Heart left ventricle (tissue), 16 donors: ENCODE data around the gene EPM2AIP1. TPM values are rescaled to one million over a fixed set of nuclear protein-coding genes. Genes with fewer than 3 reads are reported as not detected.

Experiments used
- ATAC-seq, 4 donors: fragments of 200-7000 bp; cut with Tn5 transposase; one replicate each; pipeline ENCODE4 v1.9.1; 2020 to 2022; ENCODE audit warnings: moderate library complexity in 4 of 4, mild to moderate bottlenecking in 3 of 4, moderate number of reproducible peaks in 1 of 4
- DNase-seq, 5 donors: peaks; one replicate each; pipeline ENCODE4 v3.0.0-alpha.2; 2020
- H3K27ac ChIP-seq, 12 donors: fragments of 200-600 bp; sonication (generic) in 4 of 12; one replicate each; pipeline versions ENCODE4 v1.5.0 to v1.8.0; 2016 to 2022; ENCODE audit warnings: mild to moderate bottlenecking in 2 of 12
- H3K27me3 ChIP-seq, 9 donors: fragments of 200-600 bp; sonication (generic) in 2 of 9; one replicate each; pipeline versions ENCODE4 v1.5.1 to v1.8.0; 2016 to 2022; ENCODE audit warnings: mild to moderate bottlenecking in 3 of 9
- H3K36me3 ChIP-seq, 9 donors: fragments of 200-600 bp; sonication (generic) in 2 of 9; one replicate each; pipeline versions ENCODE4 v1.5.0 to v1.8.0; 2018 to 2022; ENCODE audit warnings: mild to moderate bottlenecking in 2 of 9
- H3K4me1 ChIP-seq, 12 donors: fragments of 200-600 bp; sonication (generic) in 4 of 12; one replicate each; pipeline versions ENCODE4 v1.5.0 to v1.8.0; 2016 to 2022; ENCODE audit warnings: mild to moderate bottlenecking in 3 of 12
- H3K4me3 ChIP-seq, 12 donors: fragments of 200-600 bp; sonication (generic) in 4 of 12; one replicate each; pipeline versions ENCODE4 v1.5.0 to v1.8.0; 2017 to 2022; ENCODE audit warnings: mild to moderate bottlenecking in 9 of 12, moderate library complexity in 4 of 12
- H3K9me3 ChIP-seq, 12 donors: fragments of 200-600 bp; sonication (generic) in 4 of 12; one replicate each; pipeline versions ENCODE4 v1.5.0 to v1.8.0; 2016 to 2022; ENCODE audit warnings: mild to moderate bottlenecking in 1 of 12
- CTCF ChIP-seq, 12 donors: fragments of 200-600 bp; sonication (generic) in 4 of 12; IDR thresholded peaks; one replicate each; pipeline versions ENCODE4 v1.5.0 to v1.8.0; 2018 to 2022; ENCODE audit warnings: antibody characterized with exemption in 12 of 12, mild to moderate bottlenecking in 5 of 12
- POLR2A ChIP-seq, 2 donors: fragments of 450-650 bp; IDR thresholded peaks; one replicate each; pipeline ENCODE4 v1.6.1; 2017; ENCODE audit warnings: antibody characterized with exemption in 2 of 2, mild to moderate bottlenecking in 2 of 2, moderate library complexity in 2 of 2
- WGBS, 4 donors: extraction: QIAGEN DNeasy Blood & Tissue Kit in 2 of 4; methylation state at CpG; one replicate each; pipeline versions ENCODE4 v1.1.5 to v1.1.7; 2013 to 2018; 5-methylcytosine and 5-hydroxymethylcytosine counted together
- intact Hi-C, 10 donors: fragments of 100-400 bp; cut with DNase I; formaldehyde crosslinking; loops; one replicate each; pipeline versions ENCODE4 v1.11.1 to v1.14.2; 2022
- polyA plus RNA-seq, 2 donors: library from polyadenylated mRNA; stranded (reverse); fragments of 200-250 nt; gene quantifications; one replicate each; pipeline ENCODE4 v1.2.3, GENCODE V29; 2013
- total RNA-seq, 9 donors: library from RNA; depleted of rRNA in 2 of 9; stranded (reverse); fragments of >200 nt in 2 of 9; fragmentation: NEBNext Ultra II Directional in 3 of 9; extraction: Animal tissue kit (Norgen Biotek cat#: 25700) in 3 of 9; gene quantifications; one replicate each; pipeline versions ENCODE4 v1.1.0 to v1.2.4, GENCODE V29; 2016 to 2023
- donor health status: ischemic (EF 13 %, LVEDD 7.1; RV severe dilation, severe dysfunction).
- donor health status: healthy with polysubstance abuse.
- donor health status: DM: no; HTN: yes; CAD: no.
- donor health status: DM: no; HTN: no; CAD: no.
- donor health status: ischemic (EF 25% LVEDD 6.9; RV normal size, moderate dysfunction).
- donor health status: ischemic (EF 25% LVEDD 5.7; RV mildly dilated, moderate dysfunction).
- donor health status: healthy.
- donor health status: DM: yes; HTN: yes; CAD: no.
- donor health status: ischemic (EF 35%, LVEDD 5.7; RV mildly dilated, moderate dysfunction).
- donor health status: nonischemic (EF 11% LVEDD 7.7; RV severe dilation, severe dysfunction).
- donor health status: DM: yes; HTN: yes; CAD: no.
- donor health status: PGD.
- donor health status: ischemic (EF 29% LVEDD 5.4; RV normal size, mild dysfunction).
- donor health status: nonischemic (EF 23%, LVEDD 6.1; RV moderate dilation, normal function).

Gene EPM2AIP1
- total and polyA plus RNA-seq, 11 donors = 7.4 to 43.7 (median 22.2) TPM

GRCh38 chr3:36973139-36973538, 19.8 kb downstream of the EPM2AIP1 start:
- no peak for ATAC-seq
- WGBS, 4 donors = 91 to 97% (median 93%) methylated on average over 1 of the region's 1 CpG
- H3K4me1 ChIP-seq = peaks cover 0 to 19% (median 5%) of the 10 kb centered on the region in 12 donors

GRCh38 chr3:36972163-36972562, 20.8 kb downstream of the EPM2AIP1 start:
- Histone ChIP-seq H3K9me3 (no peaks in the 10 kb centered on the region), H3K27ac (no peak overlapping the region), H3K27me3 (no peaks in the 10 kb centered on the region), H3K36me3 (peaks cover 0 to 5% (median 0%) of the 10 kb centered on the region in 9 donors), H3K4me3 (no peak overlapping the region), H3K4me1 (peaks cover 0 to 19% (median 5%) of the 10 kb centered on the region in 12 donors)
- TF ChIP-seq POLR2A (IDR thresholded peaks at IDR 0.05) (no peak), CTCF (IDR thresholded peaks at IDR 0.05) (no peak)
- no peak for ATAC-seq
- intact Hi-C loops = no loop called here
- no peak for DNase-seq
- 89 to 94% (median 91%) methylated on average over 2 of the region's 2 CpGs for WGBS, 4 donors

More at GRCh38 chr3:36973139-36973538, 19.8 kb downstream of the EPM2AIP1 start:
- Histone ChIP-seq H3K9me3 (no peaks in the 10 kb centered on the region), H3K27me3 (no peaks in the 10 kb centered on the region), H3K27ac (no peak overlapping the region), H3K36me3 (peaks cover 0 to 5% (median 0%) of the 10 kb centered on the region in 9 donors), H3K4me3 (no peak overlapping the region)
- TF ChIP-seq CTCF (IDR thresholded peaks at IDR 0.05) (no peak), POLR2A (IDR thresholded peaks at IDR 0.05) (no peak)
- DNase-seq = no peak
- intact Hi-C loops = no loop called here

- H3K27me3 ChIP-seq = no peaks in the 10 kb centered on the region
- intact Hi-C loops = no loop called here
- no peaks in the 10 kb centered on the region for H3K36me3 ChIP-seq
- peak in 4 of 5 donors; percentile 25 to 60 (median 36) for DNase-seq
- H3K27ac ChIP-seq = peak overlapping the region in 11 of 12 donors; percentile 8 to 78 (median 62)
- H3K4me1 ChIP-seq = peaks cover 0 to 23% (median 5%) of the 10 kb centered on the region in 12 donors
- H3K4me3 ChIP-seq = no peak overlapping the region
- no peaks in the 10 kb centered on the region for H3K9me3 ChIP-seq
- peak; percentile 94 to 98 (median 97) for ATAC-seq
- TF ChIP-seq CTCF (IDR thresholded peaks at IDR 0.05) = no peak
- TF ChIP-seq POLR2A (IDR thresholded peaks at IDR 0.05) = no peak
- 30 to 47% (median 37%) methylated on average over 4 of the region's 4 CpGs for WGBS, 4 donors
These were observed 23.1 kb downstream of the EPM2AIP1 start for GRCh38 chr3:36969540-36970432.

- Histone ChIP-seq H3K9me3 (no peaks in the 10 kb centered on the region), H3K27ac (peak overlapping the region in 2 of 12 donors; percentile 33 to 78), H3K4me3 (no peak overlapping the region), H3K36me3 (no peaks in the 10 kb centered on the region), H3K27me3 (no peaks in the 10 kb centered on the region), H3K4me1 (peaks cover 0 to 25% (median 5%) of the 10 kb centered on the region in 12 donors)
- ATAC-seq (no peak), DNase-seq (no peak)
- no peak for TF ChIP-seq CTCF (IDR thresholded peaks at IDR 0.05)
- no peak for TF ChIP-seq POLR2A (IDR thresholded peaks at IDR 0.05)
- whole genome bisulfite sequencing, 4 donors = 86 to 89% (median 87%) methylated on average over 4 of the region's 4 CpGs
- intact Hi-C loops = no loop called here
These were observed 23.8 kb downstream of the EPM2AIP1 start for GRCh38 chr3:36969085-36969484.
